Measurements from ENCODE around the gene TAS1R3. TPM values are rescaled to one million over a fixed set of nuclear protein-coding genes. Genes with fewer than 3 reads are reported as not detected.

The TAS1R3 gene
- total and polyA plus RNA-seq, 3 donors from 2014 or later = 0.66 to 1.5 (median 1.5) TPM

GRCh38 chr1:1335792-1336248, 4.7 kb downstream of the TAS1R3 start:
- Histone ChIP-seq H3K36me3 (ENCODE audit: low read depth, missing control alignments) (no peaks in the 10 kb centered on the region), H3K9me3 (no peaks in the 10 kb centered on the region), H3K27ac (no peak overlapping the region), H3K4me3 (no peak overlapping the region), H3K27me3 (no peaks in the 10 kb centered on the region), H3K4me1 (peaks cover 8% of the 10 kb centered on the region)
- DNase-seq = no peak
- intact Hi-C loops (cut with DNase I; ENCODE audit: low total_unique reads) = no loop called here
- 91 to 100% methylated on average over 1 to 21 of the region's 21 CpGs for WGBS, 2 donors
- TF ChIP-seq CTCF (IDR thresholded peaks at IDR 0.05) (no peak), POLR2A (IDR thresholded peaks at IDR 0.05) (no peak)

- WGBS, 2 donors = 91 to 94% methylated on average over 12 to 20 of the region's 26 CpGs
- intact Hi-C loops (cut with DNase I; ENCODE audit: low total_unique reads) = no loop called here
- H3K4me3 ChIP-seq = no peak overlapping the region
- TF ChIP-seq CTCF (IDR thresholded peaks at IDR 0.05) = no peak
- TF ChIP-seq POLR2A (IDR thresholded peaks at IDR 0.05) = no peak
- H3K27me3 ChIP-seq = no peaks in the 10 kb centered on the region
- no peaks in the 10 kb centered on the region for H3K9me3 ChIP-seq
- H3K36me3 ChIP-seq (ENCODE audit: low read depth, missing control alignments) = no peaks in the 10 kb centered on the region
- H3K4me1 ChIP-seq = peaks cover 8% of the 10 kb centered on the region
- no peak overlapping the region for H3K27ac ChIP-seq
- no peak for DNase-seq
Observed at GRCh38 chr1:1336446-1336845, 5.4 kb downstream of the TAS1R3 start.

GRCh38 chr1:1336931-1337792, 6.1 kb downstream of the TAS1R3 start:
- no peak for TF ChIP-seq CTCF (IDR thresholded peaks at IDR 0.05)
- TF ChIP-seq POLR2A (IDR thresholded peaks at IDR 0.05) = no peak
- intact Hi-C loops (cut with DNase I; ENCODE audit: low total_unique reads) = no loop called here
- Histone ChIP-seq H3K9me3 (no peaks in the 10 kb centered on the region), H3K4me1 (peaks cover 8% of the 10 kb centered on the region), H3K27me3 (no peaks in the 10 kb centered on the region), H3K36me3 (ENCODE audit: low read depth, missing control alignments) (no peaks in the 10 kb centered on the region), H3K27ac (no peak overlapping the region), H3K4me3 (no peak overlapping the region)
- no peak for DNase-seq
- 96% methylated on average over 22 to 32 of the region's 32 CpGs for WGBS, 2 donors

GRCh38 chr1:1337793-1338147, 6.7 kb downstream of the TAS1R3 start:
- no peaks in the 10 kb centered on the region for H3K27me3 ChIP-seq
- H3K4me3 ChIP-seq = no peak overlapping the region
- no peak overlapping the region for H3K27ac ChIP-seq
- H3K4me1 ChIP-seq = peaks cover 8% of the 10 kb centered on the region
- intact Hi-C loops (cut with DNase I; ENCODE audit: low total_unique reads) = no loop called here
- WGBS, 2 donors = 71 to 77% methylated on average over 17 to 18 of the region's 18 CpGs
- no peak for DNase-seq
- no peak for TF ChIP-seq POLR2A (IDR thresholded peaks at IDR 0.05)
- TF ChIP-seq CTCF (IDR thresholded peaks at IDR 0.05) = no peak
- no peaks in the 10 kb centered on the region for H3K9me3 ChIP-seq
- no peaks in the 10 kb centered on the region for H3K36me3 ChIP-seq (ENCODE audit: low read depth, missing control alignments)

- Histone ChIP-seq H3K9me3 (no peaks in the 10 kb centered on the region), H3K27ac (no peak overlapping the region), H3K27me3 (no peaks in the 10 kb centered on the region), H3K36me3 (ENCODE audit: low read depth, missing control alignments) (no peaks in the 10 kb centered on the region), H3K4me3 (no peak overlapping the region), H3K4me1 (peaks cover 4% of the 10 kb centered on the region)
- 90% methylated on average over 31 of the region's 36 CpGs; no CpG with 5 or more reads in 1 of the 2 donors for WGBS, 2 donors
- intact Hi-C loops (cut with DNase I; ENCODE audit: low total_unique reads) = no loop called here
- TF ChIP-seq POLR2A (IDR thresholded peaks at IDR 0.05) = no peak
- TF ChIP-seq CTCF (IDR thresholded peaks at IDR 0.05) = no peak
- DNase-seq = no peak
Observed at GRCh38 chr1:1338278-1338677, 7.2 kb downstream of the TAS1R3 start.

All from testis (tissue), 3 donors.